HUES48 (cell line): Measurements from ENCODE around the gene EEF1A2.

Experiments used
- H3K27ac ChIP-seq: one replicate; pipeline ENCODE4 v1.7.0; 2013; ENCODE audit warnings: low read depth, low read length, inconsistent platforms
- H3K27me3 ChIP-seq: 2 replicates; pipeline ENCODE4 v1.6.1; 2013; ENCODE audit warnings: mild to moderate bottlenecking, low read length; ENCODE audit not compliant: control insufficient read depth, insufficient read depth
- H3K36me3 ChIP-seq: 2 replicates; pipeline ENCODE4 v1.6.1; 2013; ENCODE audit warnings: low read length; ENCODE audit not compliant: control insufficient read depth, insufficient read depth
- H3K4me1 ChIP-seq: 2 replicates; pipeline ENCODE4 v1.6.1; 2013; ENCODE audit warnings: mild to moderate bottlenecking, low read length; ENCODE audit not compliant: control insufficient read depth, insufficient read depth
- H3K4me3 ChIP-seq: 2 replicates; pipeline ENCODE4 v1.5.1; 2013; ENCODE audit warnings: mild to moderate bottlenecking, low read depth, low read length
- H3K9ac ChIP-seq: 2 replicates; pipeline ENCODE4 v1.6.1; 2013; ENCODE audit warnings: mild to moderate bottlenecking, low read depth, low read length, moderate library complexity
- H3K9me3 ChIP-seq: 2 replicates; pipeline ENCODE4 v1.6.1; 2013; ENCODE audit warnings: low read length; ENCODE audit not compliant: control insufficient read depth, insufficient read depth

The EEF1A2 gene

GRCh38 chr20:63542696-63543095 lies 43.8 kb upstream of the EEF1A2 start:
- Histone ChIP-seq H3K4me3 (no peak overlapping the region), H3K9ac (no peak overlapping the region), H3K27ac (no peak overlapping the region)

GRCh38 chr20:63542031-63542559 lies 43.2 kb upstream of the EEF1A2 start:
- Histone ChIP-seq H3K9me3 (no peaks in the 10 kb centered on the region), H3K4me3 (no peak overlapping the region), H3K36me3 (no peaks in the 10 kb centered on the region), H3K4me1 (peaks cover 6% of the 10 kb centered on the region; the same call in 1 of the 2 replicates), H3K27me3 (no peaks in the 10 kb centered on the region), H3K27ac (no peak overlapping the region), H3K9ac (no peak overlapping the region)

More at GRCh38 chr20:63542696-63543095, 43.8 kb upstream of the EEF1A2 start:
- Histone ChIP-seq H3K27me3 (no peaks in the 10 kb centered on the region), H3K4me1 (peaks cover 10% of the 10 kb centered on the region; the same call in 1 of the 2 replicates), H3K36me3 (no peaks in the 10 kb centered on the region), H3K9me3 (no peaks in the 10 kb centered on the region)

- peaks cover 3% of the 10 kb centered on the region; the same call in 1 of the 2 replicates for H3K4me1 ChIP-seq
- H3K9ac ChIP-seq, result no peak overlapping the region
These were observed 42.5 kb upstream of the EEF1A2 start for GRCh38 chr20:63541371-63541770.

GRCh38 chr20:63540417-63541186 lies 41.7 kb upstream of the EEF1A2 start:
- H3K27ac ChIP-seq, result no peak overlapping the region
- H3K9me3 ChIP-seq, result no peaks in the 10 kb centered on the region
- H3K27me3 ChIP-seq, result no peaks in the 10 kb centered on the region
- no peak overlapping the region for H3K4me3 ChIP-seq
- H3K9ac ChIP-seq, result no peak overlapping the region
- peaks cover 3% of the 10 kb centered on the region; the same call in 1 of the 2 replicates for H3K4me1 ChIP-seq
- H3K36me3 ChIP-seq, result no peaks in the 10 kb centered on the region

More at GRCh38 chr20:63541371-63541770, 42.5 kb upstream of the EEF1A2 start:
- Histone ChIP-seq H3K27me3 (no peaks in the 10 kb centered on the region), H3K36me3 (no peaks in the 10 kb centered on the region), H3K27ac (no peak overlapping the region), H3K9me3 (no peaks in the 10 kb centered on the region), H3K4me3 (no peak overlapping the region)

GRCh38 chr20:63539441-63540370 lies 40.8 kb upstream of the EEF1A2 start:
- no peaks in the 10 kb centered on the region for H3K36me3 ChIP-seq
- no peak overlapping the region for H3K4me3 ChIP-seq
- H3K27me3 ChIP-seq, result no peaks in the 10 kb centered on the region
- H3K9ac ChIP-seq, result no peak overlapping the region
- no peaks in the 10 kb centered on the region for H3K9me3 ChIP-seq
- no peak overlapping the region for H3K27ac ChIP-seq
- H3K4me1 ChIP-seq, result peaks cover 3% of the 10 kb centered on the region; the same call in 1 of the 2 replicates

GRCh38 chr20:63539092-63539430 lies 40.2 kb upstream of the EEF1A2 start:
- Histone ChIP-seq H3K9me3 (no peaks in the 10 kb centered on the region), H3K27ac (no peak overlapping the region), H3K27me3 (no peaks in the 10 kb centered on the region), H3K4me1 (peaks cover 3% of the 10 kb centered on the region; the same call in 1 of the 2 replicates), H3K36me3 (no peaks in the 10 kb centered on the region), H3K9ac (no peak overlapping the region), H3K4me3 (no peak overlapping the region)

GRCh38 chr20:63538204-63539091 lies 39.6 kb upstream of the EEF1A2 start:
- H3K27ac ChIP-seq, result no peak overlapping the region
- no peak overlapping the region for H3K9ac ChIP-seq
- peaks cover 3% of the 10 kb centered on the region; the same call in 1 of the 2 replicates for H3K4me1 ChIP-seq
- H3K36me3 ChIP-seq, result no peaks in the 10 kb centered on the region
- no peaks in the 10 kb centered on the region for H3K9me3 ChIP-seq
- peak overlapping the region; percentile 40; the same call in 1 of the 2 replicates for H3K4me3 ChIP-seq
- no peaks in the 10 kb centered on the region for H3K27me3 ChIP-seq

- Histone ChIP-seq H3K4me1 (peaks cover 3% of the 10 kb centered on the region; the same call in 1 of the 2 replicates), H3K27ac (no peak overlapping the region), H3K36me3 (no peaks in the 10 kb centered on the region), H3K27me3 (no peaks in the 10 kb centered on the region), H3K9ac (peak overlapping the region; percentile 1; the same call in 1 of the 2 replicates), H3K4me3 (peak overlapping the region; percentile 40; the same call in 1 of the 2 replicates), H3K9me3 (no peaks in the 10 kb centered on the region)
These were observed 38.8 kb upstream of the EEF1A2 start for GRCh38 chr20:63537525-63538203.

- H3K4me1 ChIP-seq, result peaks cover 3% of the 10 kb centered on the region; the same call in 1 of the 2 replicates
- no peaks in the 10 kb centered on the region for H3K9me3 ChIP-seq
- no peaks in the 10 kb centered on the region for H3K27me3 ChIP-seq
- no peaks in the 10 kb centered on the region for H3K36me3 ChIP-seq
- H3K4me3 ChIP-seq, result peak within 1 kb of the TSS; percentile 40; the same call in 1 of the 2 replicates
- H3K9ac ChIP-seq, result peak within 1 kb of the TSS; percentile 1; the same call in 1 of the 2 replicates
- no peak within 1 kb of the TSS for H3K27ac ChIP-seq
These were observed 38.2 kb upstream of the EEF1A2 start, which contains the start of gene PTK6 for GRCh38 chr20:63536997-63537524. PTK6 (minus strand) TSS chr20:63537376; CDS start chr20:63537314, 62 bp downstream.
